Measurements from ENCODE around the gene NFKBIZ.

DNA sequence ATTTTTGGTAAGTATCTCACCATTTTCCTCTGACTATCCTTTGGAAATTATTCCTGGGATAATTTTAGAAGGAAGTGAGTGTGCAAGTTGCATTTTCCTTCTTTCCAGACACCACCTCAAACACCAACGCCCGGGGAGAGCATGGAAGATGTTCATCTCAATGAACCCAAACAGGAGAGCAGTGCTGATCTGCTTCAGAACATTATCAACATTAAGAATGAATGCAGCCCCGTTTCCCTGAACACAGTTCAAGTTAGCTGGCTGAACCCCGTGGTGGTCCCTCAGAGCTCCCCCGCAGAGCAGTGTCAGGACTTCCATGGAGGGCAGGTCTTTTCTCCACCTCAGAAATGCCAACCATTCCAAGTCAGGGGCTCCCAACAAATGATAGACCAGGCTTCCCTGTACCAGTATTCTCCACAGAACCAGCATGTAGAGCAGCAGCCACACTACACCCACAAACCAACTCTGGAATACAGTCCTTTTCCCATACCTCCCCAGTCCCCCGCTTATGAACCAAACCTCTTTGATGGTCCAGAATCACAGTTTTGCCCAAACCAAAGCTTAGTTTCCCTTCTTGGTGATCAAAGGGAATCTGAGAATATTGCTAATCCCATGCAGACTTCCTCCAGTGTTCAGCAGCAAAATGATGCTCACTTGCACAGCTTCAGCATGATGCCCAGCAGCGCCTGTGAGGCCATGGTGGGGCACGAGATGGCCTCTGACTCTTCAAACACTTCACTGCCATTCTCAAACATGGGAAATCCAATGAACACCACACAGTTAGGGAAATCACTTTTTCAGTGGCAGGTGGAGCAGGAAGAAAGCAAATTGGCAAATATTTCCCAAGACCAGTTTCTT lies 3.9 kb downstream of the NFKBIZ start:
- TF ChIP-seq CREB1 (IDR thresholded peaks at IDR 0.05; ENCODE audit: low read depth) (no peak), EP300 (IDR thresholded peaks at IDR 0.05; ENCODE audit: borderline replicate concordance) (no peak), RAD21 (IDR thresholded peaks at IDR 0.05; ENCODE audit: low read depth) (no peak), TCF12 (IDR thresholded peaks at IDR 0.05; ENCODE audit: low read depth) (no peak), FOXM1 (IDR thresholded peaks at IDR 0.05; ENCODE audit: borderline replicate concordance, low read depth) (no peak), EGR1 (IDR thresholded peaks at IDR 0.05) (no peak)
